Natural killer cell (primary cell): Measurements from ENCODE around the gene FAM20B. TPM values are rescaled to one million over a fixed set of nuclear protein-coding genes. Genes with fewer than 3 reads are reported as not detected.

ENCODE experiments used
- ATAC-seq, 3 donors: fragments of 150-1000 bp in 2 of 3; fragments of 200-7000 bp in 1 of 3; cut with Tn5 transposase; 1 replicate in 1 of 3; 2 replicates in 2 of 3; pipeline ENCODE4 v1.10.0; 2021; ENCODE audit warnings: mild to moderate bottlenecking in 2 of 3, moderate library complexity in 2 of 3
- DNase-seq, 2 donors: peaks; one replicate each; pipeline versions ENCODE4 v3.0.0 to v3.0.0-alpha.2; 2013 to 2021; ENCODE audit warnings: mixed read lengths in 1 of 2
- H3K27ac ChIP-seq: one replicate; pipeline ENCODE4 v1.5.1; 2013; ENCODE audit warnings: mild to moderate bottlenecking, low read length
- H3K27me3 ChIP-seq: one replicate; pipeline ENCODE4 v1.6.1; 2013; ENCODE audit warnings: low read length; ENCODE audit not compliant: control insufficient read depth, insufficient read depth
- H3K36me3 ChIP-seq: one replicate; pipeline ENCODE4 v1.6.1; 2013; ENCODE audit warnings: low read length; ENCODE audit not compliant: control insufficient read depth, insufficient read depth
- H3K4me1 ChIP-seq: one replicate; pipeline ENCODE4 v1.6.1; 2013; ENCODE audit warnings: low read length; ENCODE audit not compliant: control insufficient read depth, insufficient read depth
- H3K4me3 ChIP-seq: one replicate; pipeline ENCODE4 v1.5.1; 2013; ENCODE audit warnings: low read length
- H3K9me3 ChIP-seq: one replicate; pipeline ENCODE4 v1.6.1; 2013; ENCODE audit warnings: low read length; ENCODE audit not compliant: control insufficient read depth, insufficient read depth
- H3K27ac Mint-ChIP-seq, 2 donors: one replicate each; pipeline ENCODE4 v1.8.0; 2022; ENCODE audit warnings: mild to moderate bottlenecking in 2 of 2, mixed read lengths in 2 of 2, moderate library complexity in 1 of 2
- H3K27me3 Mint-ChIP-seq, 2 donors: one replicate each; pipeline ENCODE4 v1.8.0; 2022; ENCODE audit warnings: low read depth in 2 of 2, mixed read lengths in 2 of 2
- H3K36me3 Mint-ChIP-seq: one replicate; pipeline ENCODE4 v1.8.0; 2022; ENCODE audit warnings: mixed read lengths
- H3K4me1 Mint-ChIP-seq, 2 donors: one replicate each; pipeline ENCODE4 v1.8.0; 2022; ENCODE audit warnings: mixed read lengths in 2 of 2
- H3K4me3 Mint-ChIP-seq: one replicate; pipeline ENCODE4 v1.8.0; 2022; ENCODE audit warnings: mild to moderate bottlenecking, moderate library complexity, mixed read lengths
- H3K9me3 Mint-ChIP-seq, 2 donors: one replicate each; pipeline ENCODE4 v1.8.0; 2022; ENCODE audit warnings: mixed read lengths in 2 of 2
- CTCF ChIP-seq: fragments of 200-600 bp; IDR thresholded peaks from one replicate; pipeline ENCODE4 v1.8.0; 2022; ENCODE audit warnings: antibody characterized with exemption
- WGBS: methylation state at CpG from one replicate; pipeline ENCODE4 v1.1.7; 2013; ENCODE audit warnings: missing lambda C conversion rate; ENCODE audit not compliant: insufficient coverage; 5-methylcytosine and 5-hydroxymethylcytosine counted together
- intact Hi-C: fragments of 100-400 bp; cut with micrococcal nuclease; formaldehyde crosslinking; loops from one replicate; pipeline ENCODE4 v1.14.2; 2022
- total RNA-seq, 4 donors: library from RNA; stranded (reverse); fragments of 120-200 nt in 1 of 4; gene quantifications; one replicate each; pipeline versions ENCODE4 v1.2.3 to v1.2.4, GENCODE V29; 2013 to 2022

The FAM20B gene
- total RNA-seq, 3 donors from 2014 or later (not counting 1 experiment from before 2014, with no cell fraction given): 27.6 to 35.2 (median 29.0) TPM

GRCh38 chr1:179007233-179007632 lies 18.5 kb upstream of the FAM20B start:
- Histone ChIP-seq H3K36me3 (no peaks in the 10 kb centered on the region), H3K4me1 (peaks cover 27% of the 10 kb centered on the region), H3K27me3 (no peaks in the 10 kb centered on the region), H3K9me3 (no peaks in the 10 kb centered on the region), H3K27ac (no peak overlapping the region), H3K4me3 (no peak overlapping the region)
- Mint-ChIP-seq H3K9me3 (no peaks in the 10 kb centered on the region), H3K4me1 (peaks cover 18 to 22% of the 10 kb centered on the region in 2 donors), H3K36me3 (no peaks in the 10 kb centered on the region), H3K4me3 (no peak overlapping the region), H3K27ac (no peak overlapping the region), H3K27me3 (no peaks in the 10 kb centered on the region)
- 80% methylated on average over 6 of the region's 7 CpGs for WGBS
- intact Hi-C loops: no loop called here
- DNase-seq: no peak
- no peak for ATAC-seq
- no peak for TF ChIP-seq CTCF

GRCh38 chr1:179010671-179011070 lies 15.0 kb upstream of the FAM20B start:
- Histone ChIP-seq H3K27ac (no peak overlapping the region), H3K4me1 (no peaks in the 10 kb centered on the region), H3K36me3 (no peaks in the 10 kb centered on the region), H3K9me3 (no peaks in the 10 kb centered on the region), H3K4me3 (no peak overlapping the region), H3K27me3 (no peaks in the 10 kb centered on the region)
- intact Hi-C loops: no loop called here
- DNase-seq (no peak), ATAC-seq (no peak)
- no peak overlapping the region for H3K4me3 Mint-ChIP-seq
- no peaks in the 10 kb centered on the region for H3K36me3 Mint-ChIP-seq
- no peak for TF ChIP-seq CTCF
- H3K4me1 Mint-ChIP-seq: no peaks in the 10 kb centered on the region
- H3K27me3 Mint-ChIP-seq: no peaks in the 10 kb centered on the region
- no peak overlapping the region for H3K27ac Mint-ChIP-seq
- 100% methylated on average over 2 of the region's 2 CpGs for WGBS
- no peaks in the 10 kb centered on the region for H3K9me3 Mint-ChIP-seq

- Histone ChIP-seq H3K36me3 (no peaks in the 10 kb centered on the region), H3K9me3 (no peaks in the 10 kb centered on the region), H3K4me3 (no peak overlapping the region), H3K27me3 (no peaks in the 10 kb centered on the region), H3K27ac (no peak overlapping the region), H3K4me1 (peaks cover 2% of the 10 kb centered on the region)
- no peak overlapping the region for H3K4me3 Mint-ChIP-seq
- peaks cover 0 to under 1% of the 10 kb centered on the region in 2 donors for H3K4me1 Mint-ChIP-seq
- no peak for ATAC-seq
- 100% methylated on average over 1 of the region's 1 CpG for WGBS
- no peaks in the 10 kb centered on the region for H3K27me3 Mint-ChIP-seq
- no peak overlapping the region for H3K27ac Mint-ChIP-seq
- DNase-seq: no peak
- no peaks in the 10 kb centered on the region for H3K9me3 Mint-ChIP-seq
- TF ChIP-seq CTCF: no peak
- no peaks in the 10 kb centered on the region for H3K36me3 Mint-ChIP-seq
- intact Hi-C loops: no loop called here
Observed at GRCh38 chr1:179012038-179012437, 13.7 kb upstream of the FAM20B start.

- no peaks in the 10 kb centered on the region for H3K36me3 ChIP-seq
- H3K4me1 Mint-ChIP-seq: peaks cover 0 to 4% of the 10 kb centered on the region in 2 donors
- no peak overlapping the region for H3K27ac ChIP-seq
- no peaks in the 10 kb centered on the region for H3K9me3 Mint-ChIP-seq
- DNase-seq (no peak), ATAC-seq (no peak)
- no peaks in the 10 kb centered on the region for H3K27me3 ChIP-seq
- H3K27ac Mint-ChIP-seq: no peak overlapping the region
- H3K36me3 Mint-ChIP-seq: no peaks in the 10 kb centered on the region
- intact Hi-C loops: no loop called here
- peaks cover 3% of the 10 kb centered on the region for H3K4me1 ChIP-seq
- H3K4me3 ChIP-seq: no peak overlapping the region
- no peak for TF ChIP-seq CTCF
- no peak overlapping the region for H3K4me3 Mint-ChIP-seq
- H3K9me3 ChIP-seq: no peaks in the 10 kb centered on the region
- 100% methylated on average over 1 of the region's 1 CpG for WGBS
- no peaks in the 10 kb centered on the region for H3K27me3 Mint-ChIP-seq
Observed at GRCh38 chr1:179014123-179014522, 11.6 kb upstream of the FAM20B start.
